ENCODE measurements around the gene ALK. TPM values are rescaled to one million over a fixed set of nuclear protein-coding genes. Genes with fewer than 3 reads are reported as not detected.

The ALK gene
- total and polyA plus RNA-seq, 7 experiments from 2014 or later: 0.13 TPM; not detected in 6

DNA sequence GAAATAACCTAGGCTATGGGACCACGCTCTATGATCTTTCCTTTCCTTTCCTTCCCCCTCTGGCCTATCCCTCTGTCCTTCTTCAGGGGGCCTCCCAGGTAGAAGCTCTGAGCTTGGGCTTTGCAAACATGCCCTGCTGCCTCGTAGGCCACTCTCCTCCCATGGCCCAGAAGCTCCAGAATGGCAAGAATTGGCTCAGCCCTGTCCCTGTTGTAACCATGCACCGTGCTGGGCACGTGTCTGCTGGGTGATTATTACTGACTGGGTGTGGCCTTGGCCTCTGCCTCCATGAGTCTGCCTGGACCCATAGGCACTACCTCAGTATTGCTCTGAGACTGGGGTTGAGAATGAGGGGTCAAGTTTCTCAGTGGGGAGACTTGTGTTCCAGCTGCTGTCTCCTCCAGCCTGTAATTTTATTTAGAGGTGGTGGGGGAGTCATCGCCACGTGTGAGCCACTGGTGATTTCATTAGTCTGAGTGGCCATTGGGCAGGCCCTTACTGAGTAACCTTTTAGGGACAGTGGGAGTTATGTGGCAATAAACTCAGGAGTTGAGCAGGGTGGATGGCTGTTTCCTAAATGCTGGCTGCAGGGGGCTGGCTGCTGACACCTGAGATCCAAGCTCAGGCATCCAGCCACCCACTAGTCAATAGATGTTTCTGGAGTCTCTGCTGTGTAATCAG, 648.2 kb downstream of the ALK start:
- Histone ChIP-seq H3K9me3 (ENCODE audit: control insufficient read depth in 2 of 3, low read length in 3 of 3) (no peaks in the 10 kb centered on the region), H3K4me1 (ENCODE audit: control insufficient read depth in 2 of 2, insufficient read depth in 2 of 2, low read length in 2 of 2) (no peaks in the 10 kb centered on the region), H3K36me3 (ENCODE audit: control insufficient read depth in 2 of 3, insufficient read depth in 3 of 3, low read length in 3 of 3) (no peaks in the 10 kb centered on the region), H3K27me3 (ENCODE audit: control insufficient read depth in 2 of 2, insufficient read depth in 2 of 2, low read length in 2 of 2) (no peaks in the 10 kb centered on the region), H3K27ac (ENCODE audit: low read depth, low read length) (no peak overlapping the region), H3K4me3 (ENCODE audit: low read length) (no peak overlapping the region)
- peaks cover 7 to 36% (median 24%) of the 10 kb centered on the region in 5 donors for H3K27me3 Mint-ChIP-seq
- H3K4me3 Mint-ChIP-seq: no peak overlapping the region
- no peak overlapping the region for H3K27ac Mint-ChIP-seq
- intact Hi-C loops (cut with micrococcal nuclease): no loop called here
- no peaks in the 10 kb centered on the region for H3K9me3 Mint-ChIP-seq
- H3K4me1 Mint-ChIP-seq: peaks cover 0 to 6% (median 0%) of the 10 kb centered on the region in 7 donors
- no peaks in the 10 kb centered on the region for H3K36me3 Mint-ChIP-seq
- no peak for DNase-seq
- ATAC-seq: no peak
- POLR2A ChIA-PET: no interaction called here
- CTCF ChIA-PET: no interaction called here

DNA sequence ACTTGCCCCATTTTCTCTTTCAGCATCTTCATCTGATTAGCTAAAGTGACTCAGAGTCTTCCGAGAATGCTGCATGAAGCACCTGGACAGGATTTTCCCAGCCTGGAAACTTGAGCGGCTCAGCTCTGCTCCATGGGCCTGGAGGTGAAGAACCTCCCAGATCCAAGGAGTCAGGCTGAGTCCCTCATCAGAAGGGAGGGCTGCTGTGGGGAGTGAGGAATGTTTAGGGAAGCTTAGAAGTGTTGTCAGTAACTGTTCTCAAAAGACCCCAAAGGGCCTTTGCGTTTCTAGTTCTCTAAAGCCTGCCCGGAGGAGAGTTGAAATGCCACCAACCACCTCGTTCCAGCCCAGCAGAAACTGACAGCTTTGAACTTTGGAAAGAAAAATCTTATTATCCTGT, 649.1 kb downstream of the ALK start:
- Histone ChIP-seq H3K27me3 (ENCODE audit: control insufficient read depth in 2 of 2, insufficient read depth in 2 of 2, low read length in 2 of 2) (no peaks in the 10 kb centered on the region), H3K27ac (ENCODE audit: low read depth, low read length) (no peak overlapping the region), H3K4me1 (ENCODE audit: control insufficient read depth in 2 of 2, insufficient read depth in 2 of 2, low read length in 2 of 2) (no peaks in the 10 kb centered on the region), H3K9me3 (ENCODE audit: control insufficient read depth in 2 of 3, low read length in 3 of 3) (no peaks in the 10 kb centered on the region), H3K36me3 (ENCODE audit: control insufficient read depth in 2 of 3, insufficient read depth in 3 of 3, low read length in 3 of 3) (no peaks in the 10 kb centered on the region), H3K4me3 (ENCODE audit: low read length) (no peak overlapping the region)
- Mint-ChIP-seq H3K27ac (no peak overlapping the region), H3K4me3 (no peak overlapping the region), H3K36me3 (no peaks in the 10 kb centered on the region), H3K4me1 (peaks cover 0 to 6% (median 0%) of the 10 kb centered on the region in 7 donors), H3K27me3 (peaks cover 5 to 28% (median 17%) of the 10 kb centered on the region in 5 donors), H3K9me3 (peaks cover 0 to 3% (median 0%) of the 10 kb centered on the region in 11 donors)
- ChIA-PET POLR2A (no interaction called here), CTCF (no interaction called here)
- ATAC-seq: no peak
- DNase-seq: no peak
- intact Hi-C loops (cut with micrococcal nuclease): no loop called here

- Histone ChIP-seq H3K27me3 (ENCODE audit: control insufficient read depth in 2 of 2, insufficient read depth in 2 of 2, low read length in 2 of 2) (no peaks in the 10 kb centered on the region), H3K27ac (ENCODE audit: low read depth, low read length) (no peak overlapping the region), H3K36me3 (ENCODE audit: control insufficient read depth in 2 of 3, insufficient read depth in 3 of 3, low read length in 3 of 3) (no peaks in the 10 kb centered on the region), H3K9me3 (ENCODE audit: control insufficient read depth in 2 of 3, low read length in 3 of 3) (no peaks in the 10 kb centered on the region), H3K4me3 (ENCODE audit: low read length) (no peak overlapping the region), H3K4me1 (ENCODE audit: control insufficient read depth in 2 of 2, insufficient read depth in 2 of 2, low read length in 2 of 2) (no peaks in the 10 kb centered on the region)
- H3K4me1 Mint-ChIP-seq: peaks cover 0 to 6% (median 0%) of the 10 kb centered on the region in 7 donors
- no peak overlapping the region for H3K4me3 Mint-ChIP-seq
- ATAC-seq (no peak), DNase-seq (no peak)
- H3K27me3 Mint-ChIP-seq: peaks cover 5 to 19% (median 10%) of the 10 kb centered on the region in 5 donors
- intact Hi-C loops (cut with micrococcal nuclease): no loop called here
- no peaks in the 10 kb centered on the region for H3K36me3 Mint-ChIP-seq
- ChIA-PET CTCF (no interaction called here), POLR2A (no interaction called here)
- H3K27ac Mint-ChIP-seq: no peak overlapping the region
- peaks cover 0 to 4% (median 0%) of the 10 kb centered on the region in 11 donors for H3K9me3 Mint-ChIP-seq
Measured at GRCh38 chr2:29270701-29271121, 650.7 kb downstream of the ALK start.

GRCh38 chr2:29269765-29270109, 651.6 kb downstream of the ALK start:
- Mint-ChIP-seq H3K36me3 (no peaks in the 10 kb centered on the region), H3K27ac (no peak overlapping the region), H3K27me3 (peaks cover 5 to 18% (median 10%) of the 10 kb centered on the region in 5 donors), H3K4me1 (peaks cover 0 to 6% (median 0%) of the 10 kb centered on the region in 7 donors), H3K9me3 (peaks cover 0 to 4% (median 0%) of the 10 kb centered on the region in 11 donors), H3K4me3 (no peak overlapping the region)
- no peak overlapping the region for H3K4me3 ChIP-seq (ENCODE audit: low read length)
- ChIA-PET CTCF (no interaction called here), POLR2A (no interaction called here)
- no peak for DNase-seq
- intact Hi-C loops (cut with micrococcal nuclease): no loop called here
- no peaks in the 10 kb centered on the region for H3K27me3 ChIP-seq (ENCODE audit: control insufficient read depth in 2 of 2, insufficient read depth in 2 of 2, low read length in 2 of 2)
- H3K9me3 ChIP-seq (ENCODE audit: control insufficient read depth in 2 of 3, low read length in 3 of 3): no peaks in the 10 kb centered on the region
- no peak overlapping the region for H3K27ac ChIP-seq (ENCODE audit: low read depth, low read length)
- no peaks in the 10 kb centered on the region for H3K36me3 ChIP-seq (ENCODE audit: control insufficient read depth in 2 of 3, insufficient read depth in 3 of 3, low read length in 3 of 3)
- no peaks in the 10 kb centered on the region for H3K4me1 ChIP-seq (ENCODE audit: control insufficient read depth in 2 of 2, insufficient read depth in 2 of 2, low read length in 2 of 2)
- no peak for ATAC-seq

- Mint-ChIP-seq H3K4me1 (peaks cover 0 to 6% (median 0%) of the 10 kb centered on the region in 7 donors), H3K4me3 (no peak overlapping the region), H3K27ac (no peak overlapping the region), H3K9me3 (peaks cover 0 to 4% (median 0%) of the 10 kb centered on the region in 11 donors), H3K27me3 (peaks cover 3 to 15% (median 12%) of the 10 kb centered on the region in 5 donors), H3K36me3 (no peaks in the 10 kb centered on the region)
- Histone ChIP-seq H3K4me3 (ENCODE audit: low read length) (no peak overlapping the region), H3K27me3 (ENCODE audit: control insufficient read depth in 2 of 2, insufficient read depth in 2 of 2, low read length in 2 of 2) (no peaks in the 10 kb centered on the region), H3K9me3 (ENCODE audit: control insufficient read depth in 2 of 3, low read length in 3 of 3) (no peaks in the 10 kb centered on the region), H3K4me1 (ENCODE audit: control insufficient read depth in 2 of 2, insufficient read depth in 2 of 2, low read length in 2 of 2) (no peaks in the 10 kb centered on the region), H3K27ac (ENCODE audit: low read depth, low read length) (no peak overlapping the region), H3K36me3 (ENCODE audit: control insufficient read depth in 2 of 3, insufficient read depth in 3 of 3, low read length in 3 of 3) (no peaks in the 10 kb centered on the region)
- ChIA-PET CTCF (no interaction called here), POLR2A (no interaction called here)
- no peak for DNase-seq
- ATAC-seq: no peak
- intact Hi-C loops (cut with micrococcal nuclease): no loop called here
Measured at GRCh38 chr2:29269095-29269764, 652.2 kb downstream of the ALK start.

DNA sequence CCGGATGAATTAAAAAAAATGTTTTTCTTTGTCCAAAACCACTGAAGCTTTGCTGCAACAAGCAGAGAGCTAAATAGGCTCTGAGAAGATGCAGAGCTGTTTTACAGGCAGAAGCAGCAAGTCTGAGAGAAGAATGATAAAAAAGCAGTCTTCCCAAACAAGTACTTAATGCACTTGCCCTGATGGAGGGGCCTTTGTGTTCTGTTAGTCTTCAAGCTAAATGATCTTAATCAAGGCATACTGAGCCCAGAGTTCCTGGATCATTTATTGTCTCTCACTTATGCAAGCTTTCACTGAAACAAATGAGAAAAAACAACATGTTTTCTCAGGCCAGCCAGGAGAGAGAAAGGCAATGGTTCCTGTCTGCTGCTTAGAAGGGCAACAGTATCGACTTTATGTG, 653.7 kb downstream of the ALK start:
- H3K27ac Mint-ChIP-seq: no peak overlapping the region
- peaks cover 0 to 9% (median 0%) of the 10 kb centered on the region in 11 donors for H3K9me3 Mint-ChIP-seq
- Histone ChIP-seq H3K36me3 (ENCODE audit: control insufficient read depth in 2 of 3, insufficient read depth in 3 of 3, low read length in 3 of 3) (no peaks in the 10 kb centered on the region), H3K9me3 (ENCODE audit: control insufficient read depth in 2 of 3, low read length in 3 of 3) (no peaks in the 10 kb centered on the region), H3K4me3 (ENCODE audit: low read length) (no peak overlapping the region), H3K27me3 (ENCODE audit: control insufficient read depth in 2 of 2, insufficient read depth in 2 of 2, low read length in 2 of 2) (no peaks in the 10 kb centered on the region), H3K27ac (ENCODE audit: low read depth, low read length) (no peak overlapping the region), H3K4me1 (ENCODE audit: control insufficient read depth in 2 of 2, insufficient read depth in 2 of 2, low read length in 2 of 2) (no peaks in the 10 kb centered on the region)
- no peaks in the 10 kb centered on the region for H3K36me3 Mint-ChIP-seq
- ATAC-seq: no peak
- H3K27me3 Mint-ChIP-seq: peaks cover 0 to 8% (median 4%) of the 10 kb centered on the region in 5 donors
- ChIA-PET POLR2A (interaction anchor here (0.6 kb wide), 1 partner anchor 336 kb away, joined by 3 read pairs; no protein-coding TSS in a partner anchor), CTCF (no interaction called here)
- DNase-seq: no peak
- intact Hi-C loops (cut with micrococcal nuclease): no loop called here
- H3K4me1 Mint-ChIP-seq: no peaks in the 10 kb centered on the region
- H3K4me3 Mint-ChIP-seq: no peak overlapping the region

GRCh38 chr2:29263886-29264285, 657.5 kb downstream of the ALK start:
- Histone ChIP-seq H3K4me3 (ENCODE audit: low read length) (no peak overlapping the region), H3K9me3 (ENCODE audit: control insufficient read depth in 2 of 3, low read length in 3 of 3) (no peaks in the 10 kb centered on the region), H3K36me3 (ENCODE audit: control insufficient read depth in 2 of 3, insufficient read depth in 3 of 3, low read length in 3 of 3) (no peaks in the 10 kb centered on the region), H3K27me3 (ENCODE audit: control insufficient read depth in 2 of 2, insufficient read depth in 2 of 2, low read length in 2 of 2) (no peaks in the 10 kb centered on the region), H3K27ac (ENCODE audit: low read depth, low read length) (no peak overlapping the region), H3K4me1 (ENCODE audit: control insufficient read depth in 2 of 2, insufficient read depth in 2 of 2, low read length in 2 of 2) (no peaks in the 10 kb centered on the region)
- intact Hi-C loops (cut with micrococcal nuclease): no loop called here
- CTCF ChIA-PET: no interaction called here
- DNase-seq: no peak
- Mint-ChIP-seq H3K36me3 (no peaks in the 10 kb centered on the region), H3K27me3 (peaks cover 12 to 34% (median 16%) of the 10 kb centered on the region in 5 donors), H3K27ac (no peak overlapping the region), H3K4me1 (no peaks in the 10 kb centered on the region), H3K4me3 (no peak overlapping the region), H3K9me3 (peaks cover 0 to 9% (median 0%) of the 10 kb centered on the region in 11 donors)
- POLR2A ChIA-PET: no interaction called here
- no peak for ATAC-seq

Measured in naive thymus-derived CD4-positive, alpha-beta T cell (primary cell).